ENCODE results near the gene FBXO10. TPM values are rescaled to one million over a fixed set of nuclear protein-coding genes. Genes with fewer than 3 reads are reported as not detected.

Gene FBXO10
- total RNA-seq, 1 donor from 2014 or later = 5.9 TPM

DNA sequence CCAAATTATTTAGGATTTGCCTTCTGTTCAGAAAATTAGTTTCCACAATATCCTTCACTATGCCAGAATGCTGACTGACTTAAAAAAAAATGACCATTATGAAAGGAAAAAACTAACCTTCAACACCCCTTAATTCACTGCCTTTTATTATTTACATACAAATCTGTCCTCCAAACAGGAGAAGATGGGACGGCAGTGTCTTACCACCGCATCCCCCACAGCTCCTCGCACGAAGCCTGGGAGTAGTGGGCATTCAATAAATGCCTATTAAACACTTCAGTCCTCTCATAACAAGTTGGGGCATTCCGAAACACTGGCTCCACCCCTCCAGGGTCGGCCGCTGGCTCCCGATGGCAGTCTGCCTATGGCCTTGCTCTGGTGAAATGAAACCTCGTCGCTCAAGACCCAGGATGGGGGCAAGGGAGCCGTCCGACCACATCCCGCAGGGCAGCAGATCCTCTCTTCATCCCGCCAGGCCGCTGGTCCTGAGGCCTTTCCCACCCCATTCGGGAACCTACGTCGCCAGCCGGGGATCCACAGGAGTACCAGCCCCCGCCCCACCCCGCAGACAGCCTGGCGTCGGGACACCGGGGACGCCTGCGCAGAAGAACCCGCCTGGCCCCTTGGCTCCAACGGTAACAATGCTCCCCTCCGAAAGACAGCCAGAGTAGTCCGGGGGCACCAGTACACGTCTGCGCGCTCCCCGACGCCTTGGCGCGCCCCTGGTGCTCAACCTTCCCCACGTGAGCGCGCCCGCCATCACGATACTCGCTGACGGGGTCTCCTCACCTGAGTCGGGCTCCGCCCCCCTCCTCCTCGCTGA, 111.5 kb downstream of the FBXO10 start:
- intact Hi-C loops (cut with DNase I) = loop anchor here (5.0 kb wide), 1 partner anchor 42 kb away; the partner anchor contains the start of gene GRHPR
- DNase-seq (ENCODE audit: low spot score) = peak; percentile 87

DNA sequence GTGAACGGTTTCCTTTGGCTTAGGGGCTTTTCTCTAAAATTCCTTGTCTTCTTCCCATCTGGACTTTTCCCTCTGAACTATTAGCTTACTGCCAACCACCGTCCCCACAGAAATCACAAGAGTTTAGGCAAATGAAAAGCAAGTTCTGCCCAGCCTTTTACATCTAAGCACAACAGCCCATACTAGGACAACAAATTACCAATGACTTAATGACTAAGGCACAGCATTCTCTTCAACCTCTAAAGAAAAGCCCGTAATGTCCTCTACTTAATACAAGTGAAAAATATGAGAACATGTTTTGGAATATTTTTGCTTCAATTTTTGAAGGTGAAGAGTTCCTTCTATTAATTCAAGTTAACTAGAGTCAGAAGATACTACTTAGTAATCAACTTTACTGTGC, 112.2 kb downstream of the FBXO10 start:
- intact Hi-C loops (cut with DNase I) = no loop called here
- DNase-seq (ENCODE audit: low spot score) = no peak

Other genes with a start within 250 kb of the FBXO10 start
- gene GRHPR, start 153.7 kb downstream of the FBXO10 start, total RNA-seq = 102 TPM
- gene ZBTB5, start 110.9 kb downstream of the FBXO10 start, total RNA-seq = 7.2 TPM
- gene POLR1E, start 90.4 kb downstream of the FBXO10 start, total RNA-seq = 18.8 TPM
- gene TOMM5, start 16.2 kb upstream of the FBXO10 start, total RNA-seq = 52.9 TPM
- 0.27 TPM for gene FRMPD1, start 74.6 kb upstream of the FBXO10 start, total RNA-seq
- gene TRMT10B, start 177.4 kb upstream of the FBXO10 start, total RNA-seq = 4.5 TPM
- gene EXOSC3, start 208.7 kb upstream of the FBXO10 start, total RNA-seq = 13.1 TPM
- gene DCAF10, start 224.4 kb upstream of the FBXO10 start, total RNA-seq = 15.7 TPM